DOHH2 (cell line): ENCODE results near the gene GPRIN3.

Source experiments
- CTCF ChIP-seq: fragments of 200-600 bp; sonication (generic); IDR thresholded peaks from one replicate; pipeline ENCODE4 v1.5.1; 2014; ENCODE audit warnings: antibody characterized with exemption, mild to moderate bottlenecking, low read depth, low read length; ENCODE audit not compliant: poor library complexity, severe bottlenecking
- EZH2phosphoT487 ChIP-seq: fragments of 200-600 bp; sonication (generic); IDR thresholded peaks from 2 replicates; pipeline ENCODE4 v1.6.1; 2017; ENCODE audit warnings: borderline replicate concordance, mild to moderate bottlenecking, antibody characterized with exemption, low read length, moderate library complexity, mixed read lengths

GRCh38 chr4:89243733-89244252 lies 63.8 kb downstream of the GPRIN3 start:
- TF ChIP-seq CTCF (no peak), EZH2phosphoT487 (no peak)
